Naive thymus-derived CD8-positive, alpha-beta T cell (primary cell): ENCODE data around the gene WNT7A. TPM values are rescaled to one million over a fixed set of nuclear protein-coding genes. Genes with fewer than 3 reads are reported as not detected.
"Not testable (repeated sequence)": the region's sequence is repeated elsewhere in the genome, so short reads cannot be mapped to it uniquely, and the experiment has no call there.

Experiments used
- ATAC-seq, 2 donors: fragments of 150-1000 bp; cut with Tn5 transposase in 1 of 2; sonication (Bioruptor Pico), chemical (Tn5 transposase) in 1 of 2; 1 replicate in 1 of 2; 2 replicates in 1 of 2; pipeline ENCODE4 v1.10.0; 2021; ENCODE audit warnings: mild to moderate bottlenecking in 2 of 2, moderate library complexity in 2 of 2
- POLR2A ChIA-PET: fragments of 350-600 bp; sonication (Branson Sonifier 250); formaldehyde crosslinking; loops from one replicate; lab custom pipeline; 2021; ENCODE audit warnings: antibody characterized with exemption; lab: Charles Lee
- DNase-seq, 10 donors: peaks; one replicate each; pipeline versions ENCODE4 v3.0.0 to v3.0.0-alpha.2; 2020 to 2022
- H3K27ac Mint-ChIP-seq, 10 donors: one replicate each; pipeline ENCODE4 v1.8.0; 2020 to 2022; ENCODE audit warnings: mild to moderate bottlenecking in 10 of 10, mixed read lengths in 10 of 10, moderate library complexity in 4 of 10, inconsistent platforms in 1 of 10
- H3K27me3 Mint-ChIP-seq, 5 donors: one replicate each; pipeline ENCODE4 v1.8.0; 2021 to 2022; ENCODE audit warnings: mixed read lengths in 5 of 5
- H3K36me3 Mint-ChIP-seq, 3 donors: one replicate each; pipeline ENCODE4 v1.8.0; 2020 to 2022; ENCODE audit warnings: mixed read lengths in 3 of 3, mild to moderate bottlenecking in 2 of 3, inconsistent platforms in 1 of 3
- H3K4me1 Mint-ChIP-seq, 4 donors: one replicate each; pipeline ENCODE4 v1.8.0; 2021 to 2022; ENCODE audit warnings: mixed read lengths in 4 of 4
- H3K4me3 Mint-ChIP-seq, 10 donors: one replicate each; pipeline ENCODE4 v1.8.0; 2020 to 2022; ENCODE audit warnings: mild to moderate bottlenecking in 10 of 10, mixed read lengths in 10 of 10, moderate library complexity in 6 of 10, inconsistent platforms in 1 of 10
- H3K9me3 Mint-ChIP-seq, 9 donors: one replicate each; pipeline ENCODE4 v1.8.0; 2020 to 2022; ENCODE audit warnings: mixed read lengths in 9 of 9, mild to moderate bottlenecking in 3 of 9, inconsistent platforms in 1 of 9, moderate library complexity in 1 of 9
- polyA plus RNA-seq, 3 donors: library from polyadenylated mRNA; unstranded; fragments of 300-500 nt; fragmentation: Illumina TruSeq; gene quantifications; one replicate each; pipeline ENCODE4 v1.2.3, GENCODE V29; 2021
- total RNA-seq, 8 experiments: library from RNA in 2 of 8; stranded (reverse) in 2 of 8; gene quantifications; one replicate each; pipeline ENCODE4 v1.2.3 and lab custom pipeline; 2021 to 2026

The WNT7A gene
- 1 to 10 TPM; 9.6 TPM for total RNA-seq
- 1 to 10 TPM in 2 of 3 donors, under 1 TPM in 1; 0.17 to 1.6 (median 1.3) TPM for polyA plus RNA-seq
- 0.13 to 11.8 (median 3.8) reads per million in 6 experiments for total RNA-seq (lab: John Stamatoyannopoulos, UW)

DNA sequence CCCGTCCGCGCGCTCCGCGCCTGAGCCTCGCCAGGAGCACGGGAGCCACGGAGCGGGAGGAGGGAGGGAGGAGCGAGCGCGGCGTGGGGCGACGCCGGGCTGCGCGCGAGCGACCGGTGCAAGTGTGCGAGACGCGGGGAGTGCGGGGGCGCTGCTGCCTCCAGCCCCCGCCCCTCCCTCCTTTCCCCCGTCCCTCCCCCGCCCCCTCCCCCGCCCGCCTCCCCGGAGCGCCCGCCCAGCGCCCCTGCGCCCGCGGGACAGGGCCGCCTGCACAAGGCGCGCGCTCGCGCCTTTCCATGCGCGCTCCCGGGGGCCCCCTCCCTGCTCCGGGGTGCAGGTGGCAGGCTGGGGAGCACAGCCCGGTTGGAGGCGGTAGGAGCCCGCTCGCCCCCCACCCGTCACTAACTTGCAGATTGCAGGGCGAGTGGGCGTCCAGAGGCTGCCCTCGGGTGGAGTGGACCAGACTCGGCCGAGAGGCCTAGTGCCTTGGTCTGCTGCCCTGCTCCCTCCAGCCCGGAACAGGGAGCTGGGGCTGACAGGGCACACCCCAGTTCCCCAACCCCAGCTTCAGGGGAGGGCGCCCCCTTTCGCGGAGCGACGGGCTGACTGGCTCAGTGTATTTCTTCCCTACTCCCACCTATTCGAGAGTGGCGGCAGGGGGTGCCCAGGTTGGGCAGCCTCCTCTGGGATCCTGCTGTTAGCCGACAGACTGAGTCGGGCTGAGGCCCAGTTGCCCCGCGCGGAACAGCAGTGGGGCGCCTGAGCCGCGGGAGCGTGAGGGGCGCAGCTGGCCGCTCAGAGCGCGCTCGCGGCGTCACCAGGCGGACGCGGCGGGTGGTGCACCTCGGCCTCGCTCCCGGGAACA is at the start of gene WNT7A:
Gene WNT7A (minus strand): TSS at position 126 of the 865 bp plus-strand sequence. CDS start 255 bp downstream, outside the sequence.
- Mint-ChIP-seq H3K9me3 (no peaks in the 10 kb centered on the region), H3K4me1 (peaks cover 8 to 22% (median 17%) of the 10 kb centered on the region in 4 donors), H3K27ac (peak within 1 kb of the TSS in 7 of 10 donors; percentile 51 to 94 (median 68)), H3K4me3 (peak within 1 kb of the TSS; percentile 72 to 94 (median 84)), H3K36me3 (no peaks in the 10 kb centered on the region), H3K27me3 (peaks cover 9 to 64% (median 41%) of the 10 kb centered on the region in 5 donors)
- ATAC-seq = peak; percentile 69 to 71
- POLR2A ChIA-PET = interaction anchor here (0.8 to 8.5 kb wide), 8 partner anchors 8 to 226 kb away, joined by 3 to 129 read pairs (median 12); no protein-coding TSS in a partner anchor
- DNase-seq = peak; percentile 44 to 81 (median 63)

DNA sequence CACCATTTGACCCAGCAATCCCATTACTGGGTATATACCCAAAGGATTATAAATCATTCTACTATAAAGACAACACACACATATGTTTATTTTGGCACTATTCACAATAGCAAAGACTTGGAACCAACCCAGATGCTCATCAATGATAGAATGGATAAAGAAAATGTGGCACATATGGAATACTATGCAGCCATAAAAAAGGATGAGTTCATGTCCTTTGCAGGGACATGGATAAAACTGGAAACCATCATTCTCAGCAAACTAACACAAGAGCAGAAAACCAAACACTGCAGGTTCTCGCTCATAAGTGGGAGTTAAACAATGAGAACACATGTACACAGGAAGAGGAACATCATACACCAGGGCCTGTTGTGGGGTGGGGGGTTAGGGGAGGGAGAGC is 48.9 kb upstream of the WNT7A start:
- Mint-ChIP-seq H3K36me3 (peaks cover 2 to 61% (median 36%) of the 10 kb centered on the region in 3 donors), H3K27me3 (peaks cover 1 to 29% (median 10%) of the 10 kb centered on the region in 5 donors), H3K9me3 (peaks cover 0 to 82% (median 59%) of the 10 kb centered on the region in 9 donors)
- ATAC-seq, POLR2A ChIA-PET, H3K27ac Mint-ChIP-seq, H3K4me1 Mint-ChIP-seq, DNase-seq, H3K4me3 Mint-ChIP-seq: not testable (repeated sequence)

DNA sequence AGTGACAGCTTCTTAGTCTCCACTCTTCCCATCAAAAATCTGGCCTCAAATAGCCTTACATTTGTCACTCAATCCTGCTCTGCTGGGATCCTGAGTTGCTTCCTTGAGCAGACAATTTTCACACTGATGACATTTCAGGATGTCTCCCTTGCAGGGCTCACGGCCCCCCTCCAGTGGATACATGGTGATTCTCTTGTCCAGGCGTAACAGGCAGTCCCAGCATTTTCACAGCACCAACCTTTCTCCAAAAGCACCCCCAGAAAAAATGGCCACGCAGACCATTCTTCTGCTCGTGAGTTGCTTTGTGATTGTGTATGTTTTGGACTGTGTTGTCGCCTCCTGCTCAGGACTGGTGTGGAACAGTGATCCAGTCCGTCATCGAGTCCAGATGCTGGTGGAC is 47.4 kb upstream of the WNT7A start:
- no peak overlapping the region for H3K27ac Mint-ChIP-seq

DNA sequence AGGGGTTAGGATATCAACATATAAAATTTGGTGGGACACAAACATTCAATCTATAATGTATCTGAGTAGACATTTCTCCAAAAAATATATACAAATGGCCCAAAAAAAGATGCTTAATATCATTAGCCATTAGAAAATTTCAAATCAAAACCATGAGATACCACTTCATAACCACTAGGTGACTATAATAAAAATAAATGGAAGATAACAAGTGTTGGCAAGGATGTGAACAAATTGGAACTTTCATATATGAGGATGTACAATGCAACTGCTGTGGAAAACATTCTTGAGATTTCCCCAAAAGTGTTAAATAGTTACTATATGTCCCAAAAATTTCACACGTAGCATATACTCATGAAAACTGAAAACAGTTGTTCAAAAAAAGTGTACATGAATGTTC is 36.5 kb upstream of the WNT7A start:
- H3K27me3 Mint-ChIP-seq = peaks cover 0 to 3% (median 0%) of the 10 kb centered on the region in 5 donors
- H3K27ac Mint-ChIP-seq = no peak overlapping the region
- H3K4me1 Mint-ChIP-seq = no peaks in the 10 kb centered on the region
- H3K36me3 Mint-ChIP-seq = peaks cover 8 to 59% (median 32%) of the 10 kb centered on the region in 3 donors
- POLR2A ChIA-PET = no interaction called here
- DNase-seq = no peak
- no peak overlapping the region for H3K4me3 Mint-ChIP-seq
- ATAC-seq = no peak
- peaks cover 34 to 93% (median 65%) of the 10 kb centered on the region in 9 donors for H3K9me3 Mint-ChIP-seq

More for the DNA sequence above, 47.4 kb upstream of the WNT7A start:
- no peak overlapping the region for H3K4me3 Mint-ChIP-seq
- peaks cover 0 to 19% (median 6%) of the 10 kb centered on the region in 5 donors for H3K27me3 Mint-ChIP-seq
- H3K9me3 Mint-ChIP-seq = peaks cover under 1 to 89% (median 64%) of the 10 kb centered on the region in 9 donors
- DNase-seq (no peak), ATAC-seq (no peak)
- H3K4me1 Mint-ChIP-seq = no peaks in the 10 kb centered on the region
- POLR2A ChIA-PET = no interaction called here
- peaks cover 2 to 60% (median 37%) of the 10 kb centered on the region in 3 donors for H3K36me3 Mint-ChIP-seq

DNA sequence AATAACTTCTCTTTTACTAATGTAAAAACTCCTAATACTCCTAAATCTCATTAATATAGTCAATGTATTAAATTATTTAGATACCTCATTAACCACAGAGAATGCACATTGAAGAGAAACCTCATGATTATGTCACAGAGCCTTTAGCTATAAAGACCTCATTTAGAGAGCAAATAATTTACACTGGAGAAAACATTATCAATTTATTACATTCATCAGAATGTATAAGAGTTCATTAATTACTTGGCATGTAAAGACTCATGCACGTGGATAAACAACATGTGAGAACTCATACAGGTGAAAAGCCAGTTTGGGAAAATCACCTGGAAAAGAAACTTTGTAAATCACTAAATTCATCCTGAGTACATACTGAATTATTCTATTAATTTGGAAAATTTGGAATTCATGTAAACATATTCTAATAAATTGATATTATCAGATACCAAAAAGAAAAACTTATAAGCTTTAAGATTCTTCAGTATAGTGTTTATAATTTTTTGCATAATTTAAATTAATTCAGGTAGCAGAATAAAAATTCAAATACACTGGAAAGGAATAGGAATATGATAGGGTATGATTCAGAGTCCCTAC is 22.9 kb upstream of the WNT7A start:
- Mint-ChIP-seq H3K27me3 (peaks cover 0 to 5% (median 0%) of the 10 kb centered on the region in 5 donors), H3K4me1 (peaks cover 0 to 3% (median 2%) of the 10 kb centered on the region in 4 donors), H3K36me3 (peaks cover 4 to 73% (median 65%) of the 10 kb centered on the region in 3 donors), H3K4me3 (no peak overlapping the region), H3K9me3 (peaks cover 0 to 96% (median 51%) of the 10 kb centered on the region in 9 donors), H3K27ac (no peak overlapping the region)
- DNase-seq (no peak), ATAC-seq (no peak)
- POLR2A ChIA-PET = no interaction called here

- H3K9me3 Mint-ChIP-seq = peaks cover 0 to 93% (median 48%) of the 10 kb centered on the region in 9 donors
- no peak overlapping the region for H3K27ac Mint-ChIP-seq
- H3K36me3 Mint-ChIP-seq = peaks cover 4 to 71% (median 61%) of the 10 kb centered on the region in 3 donors
- DNase-seq = no peak
- POLR2A ChIA-PET = no interaction called here
- ATAC-seq = no peak
- H3K4me1 Mint-ChIP-seq = peaks cover 0 to 3% (median 3%) of the 10 kb centered on the region in 4 donors
- no peak overlapping the region for H3K4me3 Mint-ChIP-seq
- peaks cover 0 to 4% (median 0%) of the 10 kb centered on the region in 5 donors for H3K27me3 Mint-ChIP-seq
Measured at GRCh38 chr3:13901935-13902584, 22.2 kb upstream of the WNT7A start.

DNA sequence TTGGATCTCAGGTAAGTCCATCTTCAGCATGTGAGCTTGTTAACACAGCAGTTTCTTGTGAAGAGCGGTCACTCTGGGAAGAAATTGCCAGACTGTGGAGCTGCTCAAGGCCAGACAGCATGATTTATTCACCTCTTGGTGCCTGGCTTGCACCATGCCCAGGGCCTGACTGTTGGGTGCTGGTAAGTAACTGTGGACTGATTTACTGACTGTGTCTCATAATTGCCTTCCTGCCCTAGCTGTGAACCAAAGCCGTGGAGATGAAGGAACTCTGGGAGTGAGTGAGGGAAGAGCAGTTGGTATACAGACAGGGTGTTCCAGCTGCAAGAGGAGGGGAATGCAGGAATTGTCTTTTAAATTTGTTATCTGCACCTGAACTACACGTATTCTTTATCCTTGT is 18.5 kb upstream of the WNT7A start:
- Mint-ChIP-seq H3K4me3 (no peak overlapping the region), H3K27ac (no peak overlapping the region), H3K36me3 (peaks cover 2 to 42% (median 36%) of the 10 kb centered on the region in 3 donors), H3K27me3 (peaks cover 0 to 2% (median 0%) of the 10 kb centered on the region in 5 donors), H3K4me1 (peaks cover 14 to 25% (median 18%) of the 10 kb centered on the region in 4 donors), H3K9me3 (peaks cover 0 to 60% (median 27%) of the 10 kb centered on the region in 9 donors)
- DNase-seq (no peak), ATAC-seq (no peak)
- POLR2A ChIA-PET = interaction anchor here (0.6 kb wide), 1 partner anchor 40 kb away, joined by 4 read pairs; no protein-coding TSS in a partner anchor

- Mint-ChIP-seq H3K4me1 (peaks cover 15 to 27% (median 21%) of the 10 kb centered on the region in 4 donors), H3K36me3 (peaks cover 2 to 32% (median 29%) of the 10 kb centered on the region in 3 donors), H3K9me3 (peaks cover 0 to 45% (median 27%) of the 10 kb centered on the region in 9 donors), H3K4me3 (peak overlapping the region; percentile 82 to 95 (median 92)), H3K27me3 (peaks cover 0 to 2% (median 0%) of the 10 kb centered on the region in 5 donors), H3K27ac (peak overlapping the region in 9 of 10 donors; percentile 49 to 97 (median 94))
- POLR2A ChIA-PET = interaction anchor here (0.5 to 3.1 kb wide), 14 partner anchors 10 to 1233 kb away, joined by 3 to 15 read pairs (median 3); partner anchors contain the start of genes CHCHD4, LSM3, RAF1 and TMEM43
- DNase-seq (peak in 9 of 10 donors; percentile 40 to 79 (median 59)), ATAC-seq (peak; percentile 37 to 50)
Measured at GRCh38 chr3:13896473-13897154, 16.7 kb upstream of the WNT7A start.

DNA sequence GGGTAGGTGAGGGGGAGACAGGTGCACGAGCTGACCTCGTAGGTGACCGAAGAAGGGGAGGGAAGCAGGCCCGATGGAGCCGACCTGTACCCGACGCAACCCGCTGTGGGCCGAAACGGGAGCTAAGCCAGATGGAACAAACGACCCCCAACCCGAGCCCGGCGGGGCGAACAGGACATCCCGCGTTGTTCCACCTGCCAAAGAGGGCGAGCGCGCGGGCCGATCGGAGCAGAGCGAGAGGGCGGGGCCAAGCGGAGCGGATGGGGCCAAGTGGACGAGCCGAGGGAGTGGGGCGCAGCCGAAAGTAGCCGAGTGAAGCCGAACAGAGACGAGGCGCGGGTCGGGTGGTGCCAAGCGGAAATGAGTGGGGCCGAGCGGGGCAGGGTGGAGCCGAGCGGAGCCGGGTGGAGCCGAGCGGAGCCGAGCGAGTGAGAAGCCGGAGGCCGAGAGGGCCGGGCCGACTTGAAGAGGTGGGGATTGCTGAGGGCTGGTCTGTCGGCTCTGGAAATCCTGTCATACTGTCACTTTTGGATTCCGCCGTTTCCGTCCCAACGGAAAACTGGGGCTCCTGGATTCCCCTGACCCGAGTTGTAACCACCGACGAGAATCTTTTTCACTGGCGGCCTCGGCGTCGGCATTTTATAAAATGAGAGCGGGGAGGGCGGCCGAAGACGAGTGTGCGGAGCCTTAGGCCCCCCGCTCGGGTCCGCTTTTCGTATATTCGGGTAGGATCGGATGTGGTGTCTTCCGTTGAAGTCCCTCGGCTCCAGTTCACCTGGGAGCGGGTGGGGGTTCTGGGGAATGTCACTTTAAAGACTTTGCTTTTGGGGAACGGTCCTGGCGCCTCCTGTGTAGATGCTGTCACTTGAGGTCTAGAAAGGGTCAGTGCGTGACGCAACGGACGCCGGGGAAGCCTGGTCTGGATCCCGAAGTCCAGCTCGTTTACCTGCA is 15.6 kb upstream of the WNT7A start:
- peaks cover 21 to 38% (median 33%) of the 10 kb centered on the region in 4 donors for H3K4me1 Mint-ChIP-seq
- H3K4me3 Mint-ChIP-seq = peak overlapping the region; percentile 82 to 95 (median 92)
- ATAC-seq = peak; percentile 96
- H3K27me3 Mint-ChIP-seq = peaks cover 0 to 2% (median 0%) of the 10 kb centered on the region in 5 donors
- peaks cover 0 to 20% (median 18%) of the 10 kb centered on the region in 3 donors for H3K36me3 Mint-ChIP-seq
- peak; percentile 88 to 96 (median 92) for DNase-seq
- peaks cover 0 to 33% (median 15%) of the 10 kb centered on the region in 9 donors for H3K9me3 Mint-ChIP-seq
- H3K27ac Mint-ChIP-seq = peak overlapping the region; percentile 85 to 97 (median 94)
- POLR2A ChIA-PET = interaction anchor here (0.8 to 3.1 kb wide), 13 partner anchors 9 to 1232 kb away, joined by 3 to 15 read pairs (median 4); partner anchors contain the start of genes CHCHD4, HDAC11, LSM3 and RAF1

DNA sequence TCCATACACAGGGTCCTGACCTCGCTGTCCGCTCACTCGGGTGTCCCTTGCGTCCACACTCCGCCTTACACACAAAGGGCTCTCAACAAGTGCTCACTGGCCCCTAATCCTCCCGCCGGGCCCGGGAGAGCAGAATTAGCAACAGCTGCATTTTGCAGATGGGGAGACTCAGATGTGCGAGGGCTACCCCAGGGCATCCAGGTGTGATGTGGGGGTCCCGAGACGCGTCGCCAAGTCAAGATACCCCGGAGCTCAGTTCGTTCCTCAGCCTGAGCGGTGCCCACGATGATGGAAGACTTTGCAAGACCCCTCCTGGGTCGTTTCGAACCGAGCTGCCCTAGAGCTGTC is 14.9 kb upstream of the WNT7A start:
- H3K4me3 Mint-ChIP-seq = peak overlapping the region; percentile 82 to 95 (median 92)
- H3K27ac Mint-ChIP-seq = peak overlapping the region; percentile 56 to 97 (median 94)
- H3K9me3 Mint-ChIP-seq = peaks cover 0 to 28% (median 11%) of the 10 kb centered on the region in 9 donors
- peaks cover 24 to 45% (median 39%) of the 10 kb centered on the region in 4 donors for H3K4me1 Mint-ChIP-seq
- H3K36me3 Mint-ChIP-seq = peaks cover 0 to 17% (median 14%) of the 10 kb centered on the region in 3 donors
- DNase-seq (no peak), ATAC-seq (no peak)
- POLR2A ChIA-PET = interaction anchor here (1.0 to 3.1 kb wide), 9 partner anchors 8 to 415 kb away, joined by 3 to 15 read pairs (median 5); partner anchors contain the start of genes CHCHD4, HDAC11, LSM3 and TMEM43
- peaks cover 0 to 2% (median 0%) of the 10 kb centered on the region in 5 donors for H3K27me3 Mint-ChIP-seq
